SU-DHL-6 (cell line): ENCODE measurements around the gene NTN3.

ENCODE experiments used
- H2AFZ ChIP-seq: fragments of 200-600 bp; sonication (generic); 2 replicates; pipeline ENCODE4 v1.6.1; 2014; ENCODE audit warnings: low read depth, mild to moderate bottlenecking, moderate library complexity, mixed read lengths, antibody characterized with exemption, low read length; ENCODE audit not compliant: severe bottlenecking
- H3F3A ChIP-seq: fragments of 200-600 bp; shearing (Covaris generic); 2 replicates; pipeline ENCODE4 v1.6.0; 2016; ENCODE audit warnings: antibody characterized with exemption, mild to moderate bottlenecking; ENCODE audit not compliant: insufficient read depth
- H3K27ac ChIP-seq: fragments of 200-600 bp; sonication (generic); 2 replicates; pipeline ENCODE4 v1.5.1; 2016; ENCODE audit warnings: low read depth, mild to moderate bottlenecking, low read length, moderate library complexity, mixed read lengths
- H3K27me3 ChIP-seq: fragments of 200-600 bp; sonication (generic), shearing (Covaris generic); 2 replicates; pipeline ENCODE4 v1.6.0; 2014; ENCODE audit warnings: mild to moderate bottlenecking, low read length
- H3K36me3 ChIP-seq: fragments of 200-600 bp; sonication (generic); 2 replicates; pipeline ENCODE4 v1.6.1; 2014; ENCODE audit warnings: mild to moderate bottlenecking, low read length, mixed read lengths
- H3K4me2 ChIP-seq: fragments of 300-600, 200-600 bp; shearing (Covaris generic), sonication (generic); 2 replicates; pipeline ENCODE4 v1.6.0; 2014; ENCODE audit warnings: low read length, low read depth, mild to moderate bottlenecking; ENCODE audit not compliant: poor library complexity, severe bottlenecking
- H3K4me3 ChIP-seq: fragments of 200-600 bp; sonication (generic); 2 replicates; pipeline ENCODE4 v1.5.1; 2014; ENCODE audit warnings: antibody characterized with exemption, low read length, mild to moderate bottlenecking, mixed read lengths; ENCODE audit not compliant: insufficient read depth, poor library complexity, severe bottlenecking
- H3K79me2 ChIP-seq: fragments of 200-600 bp; sonication (generic); 2 replicates; pipeline ENCODE4 v1.6.1; 2014; ENCODE audit warnings: mild to moderate bottlenecking, low read length, moderate library complexity; ENCODE audit not compliant: insufficient read depth
- H3K9ac ChIP-seq: fragments of 200-600 bp; sonication (generic); 2 replicates; pipeline ENCODE4 v1.7.0; 2014; ENCODE audit warnings: mild to moderate bottlenecking, low read length
- H3K9me2 ChIP-seq: fragments of 200-600 bp; sonication (generic); replicated peaks from 2 replicates; pipeline ENCODE4 v1.6.1; 2014; ENCODE audit warnings: low read length; ENCODE audit not compliant: insufficient read depth
- H3K9me3 ChIP-seq: fragments of 200-600 bp; sonication (generic); 2 replicates; pipeline ENCODE4 v1.6.1; 2014; ENCODE audit warnings: low read length, mixed read lengths; ENCODE audit not compliant: insufficient read depth
- H4K20me1 ChIP-seq: fragments of 200-600 bp; sonication (generic); 2 replicates; pipeline ENCODE4 v1.6.1; 2014; ENCODE audit warnings: low read depth, mild to moderate bottlenecking, antibody characterized with exemption, low read length, moderate library complexity, mixed read lengths
- EZH2phosphoT487 ChIP-seq: fragments of 200-600 bp; sonication (generic), shearing (Covaris generic); conservative IDR thresholded peaks from 2 replicates; pipeline ENCODE4 v1.6.1; 2018; ENCODE audit warnings: mild to moderate bottlenecking, antibody characterized with exemption, low read length, moderate library complexity, mixed read lengths
- TF ChIP-seq, protein P1 (sequence below): fragments of 200-600 bp; sonication (generic); IDR thresholded peaks from one replicate; pipeline ENCODE4 v1.5.1; 2017; ENCODE audit warnings: antibody characterized with exemption, mild to moderate bottlenecking, low read length, moderate library complexity; ENCODE audit not compliant: insufficient read depth, poor library complexity, severe bottlenecking

NTN3 gene

DNA sequence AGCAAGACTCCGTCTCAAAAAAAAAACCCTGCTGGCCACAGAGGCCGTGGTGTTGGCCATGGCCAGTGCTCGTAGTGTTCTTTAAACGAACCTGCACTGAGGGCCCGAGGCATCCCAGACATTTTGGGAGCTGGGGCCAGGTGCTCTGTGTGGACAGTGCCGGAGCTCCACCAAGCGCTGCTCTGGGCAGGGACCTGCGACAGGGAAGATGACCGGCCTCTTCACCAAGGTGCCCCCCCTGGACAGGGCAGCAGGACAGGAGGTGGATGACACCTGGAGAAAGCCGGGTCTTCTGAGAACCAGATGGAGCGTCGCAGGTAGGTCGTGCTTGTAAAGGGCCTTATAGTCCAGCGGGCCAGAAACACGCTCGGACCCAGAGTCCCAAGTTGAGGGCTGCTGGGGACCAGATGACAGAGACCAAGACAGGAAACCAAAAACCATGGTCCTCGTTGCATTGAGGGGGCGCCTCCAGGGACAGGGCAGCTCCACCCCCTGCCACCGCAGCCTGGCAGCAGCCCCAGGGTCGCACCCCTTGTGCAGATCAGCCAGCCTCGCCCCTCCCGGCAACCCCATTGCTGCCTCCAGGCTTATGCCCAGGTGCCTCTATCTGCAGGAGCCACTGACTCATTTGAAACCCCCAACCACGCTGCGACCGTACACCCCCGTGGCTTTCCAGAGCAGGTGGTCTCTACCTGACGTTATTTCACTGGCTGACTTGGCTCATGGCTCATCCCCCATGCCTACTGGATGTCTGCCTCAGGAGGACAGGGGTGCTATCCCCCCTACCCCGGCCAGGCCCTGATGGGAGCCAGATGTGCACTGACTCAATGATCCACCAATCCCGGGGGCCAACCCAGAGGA, 4.2 kb upstream of the NTN3 start:
- Histone ChIP-seq H3K4me3 (no peak overlapping the region), H3K9me3 (no peaks in the 10 kb centered on the region), H3K4me2 (peak overlapping the region; percentile 24), H3K36me3 (no peaks in the 10 kb centered on the region), H4K20me1 (no peaks in the 10 kb centered on the region), H3F3A (peaks cover 13% of the 10 kb centered on the region; the same call in 1 of the 2 replicates), H3K9me2 (no peaks in the 10 kb centered on the region), H3K79me2 (no peaks in the 10 kb centered on the region), H3K9ac (peak overlapping the region; percentile 65), H3K27me3 (no peaks in the 10 kb centered on the region), H2AFZ (no peak overlapping the region), H3K27ac (peak overlapping the region; percentile 75)
- TF ChIP-seq, protein P1, sequence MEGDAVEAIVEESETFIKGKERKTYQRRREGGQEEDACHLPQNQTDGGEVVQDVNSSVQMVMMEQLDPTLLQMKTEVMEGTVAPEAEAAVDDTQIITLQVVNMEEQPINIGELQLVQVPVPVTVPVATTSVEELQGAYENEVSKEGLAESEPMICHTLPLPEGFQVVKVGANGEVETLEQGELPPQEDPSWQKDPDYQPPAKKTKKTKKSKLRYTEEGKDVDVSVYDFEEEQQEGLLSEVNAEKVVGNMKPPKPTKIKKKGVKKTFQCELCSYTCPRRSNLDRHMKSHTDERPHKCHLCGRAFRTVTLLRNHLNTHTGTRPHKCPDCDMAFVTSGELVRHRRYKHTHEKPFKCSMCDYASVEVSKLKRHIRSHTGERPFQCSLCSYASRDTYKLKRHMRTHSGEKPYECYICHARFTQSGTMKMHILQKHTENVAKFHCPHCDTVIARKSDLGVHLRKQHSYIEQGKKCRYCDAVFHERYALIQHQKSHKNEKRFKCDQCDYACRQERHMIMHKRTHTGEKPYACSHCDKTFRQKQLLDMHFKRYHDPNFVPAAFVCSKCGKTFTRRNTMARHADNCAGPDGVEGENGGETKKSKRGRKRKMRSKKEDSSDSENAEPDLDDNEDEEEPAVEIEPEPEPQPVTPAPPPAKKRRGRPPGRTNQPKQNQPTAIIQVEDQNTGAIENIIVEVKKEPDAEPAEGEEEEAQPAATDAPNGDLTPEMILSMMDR, result no peak
- TF ChIP-seq EZH2phosphoT487, result no peak

DNA sequence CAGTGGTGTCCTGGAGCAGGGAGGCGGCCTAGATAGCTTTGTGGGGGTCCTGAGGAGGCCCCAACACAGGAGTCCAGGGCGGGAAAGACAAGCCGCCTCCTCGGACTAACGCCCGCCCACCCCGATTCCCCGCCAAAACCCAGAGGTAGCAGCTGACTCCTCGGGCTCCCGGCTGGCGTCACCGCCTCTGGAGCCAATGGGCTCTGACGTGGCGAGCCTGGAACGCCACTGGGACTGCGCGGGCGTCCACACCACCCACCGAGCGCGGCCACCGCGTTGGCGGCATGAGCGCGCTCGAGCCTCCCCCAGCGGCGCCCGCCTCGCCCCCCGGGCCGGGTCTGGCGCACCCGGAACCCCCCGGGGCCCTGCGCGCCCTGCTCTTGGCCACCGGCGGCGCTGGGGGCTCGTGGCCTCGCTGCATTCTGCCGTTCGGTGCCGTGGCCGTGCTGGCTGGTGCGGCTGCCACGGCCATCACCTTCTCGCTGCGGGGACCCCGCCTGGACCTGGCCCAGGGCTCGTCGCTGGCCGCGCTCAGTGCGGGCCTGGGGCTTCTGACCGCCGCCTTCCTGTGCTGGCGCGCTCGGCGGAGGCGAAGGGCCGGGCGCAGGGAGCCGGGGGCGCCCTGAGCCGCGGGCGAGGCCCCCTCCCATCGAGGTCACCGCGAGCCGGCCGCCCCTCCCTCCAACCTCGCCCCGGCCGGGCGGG, 3.4 kb upstream of the NTN3 start:
- Histone ChIP-seq H3K27me3 (no peaks in the 10 kb centered on the region), H3K79me2 (no peaks in the 10 kb centered on the region), H3K27ac (peak overlapping the region; percentile 75), H3K9ac (peak overlapping the region; percentile 65), H3F3A (peaks cover 13% of the 10 kb centered on the region; the same call in 1 of the 2 replicates), H2AFZ (no peak overlapping the region), H3K4me2 (peak overlapping the region; percentile 74), H3K9me2 (no peaks in the 10 kb centered on the region), H3K4me3 (peak overlapping the region; percentile 49), H3K36me3 (no peaks in the 10 kb centered on the region), H3K9me3 (no peaks in the 10 kb centered on the region), H4K20me1 (no peaks in the 10 kb centered on the region; the same call in 1 of the 2 replicates)
- no peak for TF ChIP-seq EZH2phosphoT487
- TF ChIP-seq, protein P1, result no peak

DNA sequence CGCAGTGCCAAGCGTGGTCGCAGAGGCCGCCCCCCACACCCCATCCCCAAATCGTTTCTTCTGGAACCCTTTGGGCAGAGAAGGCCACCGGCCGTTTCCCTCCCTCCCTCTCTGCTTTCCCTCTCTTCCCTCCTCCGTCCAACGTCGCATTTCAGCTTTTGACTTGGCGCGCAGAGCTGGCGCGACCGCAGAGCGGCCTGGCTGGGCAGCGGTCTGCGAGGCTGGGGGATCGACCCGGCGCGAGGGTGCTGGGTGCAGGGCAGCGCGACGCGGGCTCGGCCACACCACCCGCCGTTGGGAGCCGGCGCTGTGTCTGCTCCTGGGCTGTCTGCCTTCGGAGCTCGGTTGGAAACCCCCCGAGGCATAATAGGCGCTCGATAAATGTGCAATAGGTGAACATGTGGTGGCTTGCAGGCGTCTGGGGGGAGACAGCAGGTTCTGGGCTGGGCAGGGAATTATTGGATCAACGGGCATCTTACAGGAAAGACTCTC, 2.8 kb upstream of the NTN3 start:
- peak overlapping the region; percentile 75 for H3K27ac ChIP-seq
- H3K27me3 ChIP-seq, result no peaks in the 10 kb centered on the region
- peak overlapping the region; percentile 74 for H3K4me2 ChIP-seq
- H3K9me2 ChIP-seq, result no peaks in the 10 kb centered on the region
- H3K36me3 ChIP-seq, result no peaks in the 10 kb centered on the region
- TF ChIP-seq, protein P1, result no peak
- no peak for TF ChIP-seq EZH2phosphoT487
- peak overlapping the region; percentile 65 for H3K9ac ChIP-seq
- H3K4me3 ChIP-seq, result peak overlapping the region; percentile 49
- H3K9me3 ChIP-seq, result no peaks in the 10 kb centered on the region
- H2AFZ ChIP-seq, result peak overlapping the region; percentile 53
- H4K20me1 ChIP-seq, result no peaks in the 10 kb centered on the region; the same call in 1 of the 2 replicates
- no peaks in the 10 kb centered on the region for H3K79me2 ChIP-seq
- peaks cover 17% of the 10 kb centered on the region; the same call in 1 of the 2 replicates for H3F3A ChIP-seq
